ENCODE measurements around the gene C19orf12. TPM values are rescaled to one million over a fixed set of nuclear protein-coding genes. Genes with fewer than 3 reads are reported as not detected.
A peak's percentile ranks its signal among the peaks of the same experiment; 100 is the strongest.
"Not testable (repeated sequence)": the region's sequence is repeated elsewhere in the genome, so short reads cannot be mapped to it uniquely, and the experiment has no call there.

C19orf12 gene
- total and polyA plus RNA-seq, 4 donors = 24.2 to 42.9 (median 36.3) TPM

DNA sequence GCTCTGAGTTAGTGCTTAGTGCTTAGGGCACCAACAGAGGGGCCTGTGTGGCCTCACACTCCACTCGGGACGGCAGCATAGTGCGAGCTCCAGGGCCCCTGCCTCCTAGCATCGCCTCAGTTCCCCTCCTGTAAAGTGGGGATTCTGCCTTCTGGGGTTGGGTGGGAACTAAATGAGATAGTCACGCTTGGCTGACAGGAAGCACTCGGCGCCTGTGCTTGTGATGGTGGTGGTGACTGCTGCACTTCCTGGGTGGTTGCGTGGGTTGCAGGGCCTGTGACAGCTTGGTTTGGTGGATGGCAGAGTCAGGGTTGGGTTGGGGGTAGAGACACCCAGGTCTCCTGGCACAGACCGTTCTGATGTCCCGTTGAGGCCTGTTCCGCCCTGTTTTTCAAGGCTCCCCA lies 42.1 kb downstream of the C19orf12 start:
- no peak for DNase-seq (ENCODE audit: low read depth in 4 of 6, low spot score in 6 of 6)
- Histone ChIP-seq H3K9me3 (ENCODE audit: control insufficient read depth, insufficient read depth, low read length) (no peaks in the 10 kb centered on the region), H3K4me1 (ENCODE audit: control insufficient read depth, insufficient read depth, low read length) (peaks cover 30% of the 10 kb centered on the region), H3K27ac (ENCODE audit: low read depth, low read length) (no peak overlapping the region), H3K4me3 (ENCODE audit: low read depth, low read length) (no peak overlapping the region), H3K27me3 (ENCODE audit: control insufficient read depth, insufficient read depth, low read length) (peaks cover 1% of the 10 kb centered on the region), H3K36me3 (ENCODE audit: control insufficient read depth, insufficient read depth, low read length) (peaks cover 38% of the 10 kb centered on the region)
- 89% methylated on average over 8 of the region's 11 CpGs for WGBS (ENCODE audit: insufficient coverage)

GRCh38 chr19:29672319-29672932 lies 42.6 kb downstream of the C19orf12 start:
- no peak for DNase-seq (ENCODE audit: low read depth in 4 of 6, low spot score in 6 of 6)
- Histone ChIP-seq H3K4me1 (ENCODE audit: control insufficient read depth, insufficient read depth, low read length) (peaks cover 35% of the 10 kb centered on the region), H3K27ac (ENCODE audit: low read depth, low read length) (no peak overlapping the region), H3K36me3 (ENCODE audit: control insufficient read depth, insufficient read depth, low read length) (peaks cover 36% of the 10 kb centered on the region), H3K27me3 (ENCODE audit: control insufficient read depth, insufficient read depth, low read length) (peaks cover 2% of the 10 kb centered on the region), H3K9me3 (ENCODE audit: control insufficient read depth, insufficient read depth, low read length) (no peaks in the 10 kb centered on the region), H3K4me3 (ENCODE audit: low read depth, low read length) (no peak overlapping the region)
- WGBS (ENCODE audit: insufficient coverage) = 85% methylated on average over 8 of the region's 8 CpGs

DNA sequence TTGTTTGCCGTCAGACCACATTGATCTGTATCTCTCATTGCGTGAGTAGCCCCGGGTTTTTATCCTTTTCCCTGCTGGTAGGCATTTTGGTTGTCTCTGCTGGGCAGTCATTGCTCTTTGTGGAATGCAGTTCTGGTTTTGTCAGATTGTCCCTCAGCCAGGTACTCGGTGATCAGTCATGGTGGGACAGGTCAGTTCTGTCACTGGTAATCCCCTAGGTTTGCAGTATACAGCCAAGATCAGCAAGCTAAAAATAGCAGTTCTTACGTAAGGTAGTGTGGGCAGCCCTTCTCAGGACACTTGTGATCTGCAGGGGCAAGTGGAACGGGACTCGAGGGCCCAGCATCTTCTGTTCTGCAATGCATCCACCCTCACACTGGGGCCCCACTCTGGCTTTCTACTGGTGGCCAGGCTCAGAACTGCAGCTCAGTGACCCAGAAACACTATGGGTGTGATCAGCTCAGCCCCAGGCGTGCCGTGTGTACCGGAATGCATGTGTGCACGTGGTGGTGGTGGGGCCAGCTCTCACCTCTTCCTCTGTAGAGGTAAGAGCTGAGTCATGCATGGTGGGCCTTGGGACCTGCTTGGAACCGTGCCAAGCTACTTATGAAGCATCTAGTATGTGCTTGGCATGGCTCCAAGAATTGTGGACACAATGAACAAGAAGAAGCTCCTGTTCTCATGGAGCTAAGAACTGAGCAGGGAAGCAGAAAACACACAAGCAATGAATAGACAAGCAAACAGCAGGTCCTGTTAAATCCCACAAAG lies 43.5 kb downstream of the C19orf12 start:
- Histone ChIP-seq H3K27me3 (ENCODE audit: control insufficient read depth, insufficient read depth, low read length) (peaks cover 7% of the 10 kb centered on the region), H3K9me3 (ENCODE audit: control insufficient read depth, insufficient read depth, low read length) (no peaks in the 10 kb centered on the region), H3K4me3 (ENCODE audit: low read depth, low read length) (no peak overlapping the region), H3K27ac (ENCODE audit: low read depth, low read length) (no peak overlapping the region), H3K36me3 (ENCODE audit: control insufficient read depth, insufficient read depth, low read length) (peaks cover 27% of the 10 kb centered on the region), H3K4me1 (ENCODE audit: control insufficient read depth, insufficient read depth, low read length) (peaks cover 42% of the 10 kb centered on the region)
- 70% methylated on average over 9 of the region's 12 CpGs for WGBS (ENCODE audit: insufficient coverage)
- peak in 2 of 6 donors; percentile 41 to 44 for DNase-seq (ENCODE audit: low read depth in 4 of 6, low spot score in 6 of 6)

GRCh38 chr19:29671026-29671392 lies 44.1 kb downstream of the C19orf12 start:
- H3K27ac ChIP-seq (ENCODE audit: low read depth, low read length); H3K4me3 ChIP-seq (ENCODE audit: low read depth, low read length); H3K9me3 ChIP-seq (ENCODE audit: control insufficient read depth, insufficient read depth, low read length); DNase-seq (ENCODE audit: low read depth in 4 of 6, low spot score in 6 of 6): not testable (repeated sequence)
- Histone ChIP-seq H3K4me1 (ENCODE audit: control insufficient read depth, insufficient read depth, low read length) (peaks cover 43% of the 10 kb centered on the region), H3K27me3 (ENCODE audit: control insufficient read depth, insufficient read depth, low read length) (peaks cover 12% of the 10 kb centered on the region), H3K36me3 (ENCODE audit: control insufficient read depth, insufficient read depth, low read length) (peaks cover 26% of the 10 kb centered on the region)
- 100% methylated on average over 2 of the region's 6 CpGs for WGBS (ENCODE audit: insufficient coverage)

DNA sequence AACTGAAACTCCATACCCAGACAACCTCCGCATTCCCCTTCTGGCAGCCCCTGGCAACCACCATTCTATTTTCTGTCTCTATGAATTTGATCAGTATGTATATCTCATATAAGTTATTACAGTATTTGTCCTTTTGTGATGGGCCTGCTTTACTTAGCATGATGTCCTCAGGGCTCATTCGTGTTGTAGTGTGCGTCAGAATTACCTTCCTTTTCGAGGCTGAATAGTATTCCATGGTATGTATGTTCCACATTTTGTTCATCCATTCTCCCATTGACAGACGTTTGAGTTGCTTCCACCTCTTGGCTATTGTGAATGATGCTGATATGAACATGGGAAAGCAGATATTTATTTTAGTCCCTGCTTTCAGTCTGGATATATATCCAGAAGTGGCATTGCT lies 44.8 kb downstream of the C19orf12 start:
- no peak for DNase-seq (ENCODE audit: low read depth in 4 of 6, low spot score in 6 of 6)
- no CpG with 5 or more reads among the region's 5 CpGs for WGBS (ENCODE audit: insufficient coverage)
- H3K36me3 ChIP-seq (ENCODE audit: control insufficient read depth, insufficient read depth, low read length) = peaks cover 19% of the 10 kb centered on the region
- peaks cover 18% of the 10 kb centered on the region for H3K27me3 ChIP-seq (ENCODE audit: control insufficient read depth, insufficient read depth, low read length)
- no peaks in the 10 kb centered on the region for H3K9me3 ChIP-seq (ENCODE audit: control insufficient read depth, insufficient read depth, low read length)
- no peak overlapping the region for H3K27ac ChIP-seq (ENCODE audit: low read depth, low read length)
- H3K4me1 ChIP-seq (ENCODE audit: control insufficient read depth, insufficient read depth, low read length) = peaks cover 43% of the 10 kb centered on the region
- no peak overlapping the region for H3K4me3 ChIP-seq (ENCODE audit: low read depth, low read length)

GRCh38 chr19:29668746-29669609 lies 46.1 kb downstream of the C19orf12 start:
- H3K36me3 ChIP-seq (ENCODE audit: control insufficient read depth, insufficient read depth, low read length) = peaks cover 7% of the 10 kb centered on the region
- peaks cover 18% of the 10 kb centered on the region for H3K27me3 ChIP-seq (ENCODE audit: control insufficient read depth, insufficient read depth, low read length)
- H3K27ac ChIP-seq (ENCODE audit: low read depth, low read length) = no peak overlapping the region
- H3K4me1 ChIP-seq (ENCODE audit: control insufficient read depth, insufficient read depth, low read length) = peaks cover 50% of the 10 kb centered on the region
- H3K9me3 ChIP-seq (ENCODE audit: control insufficient read depth, insufficient read depth, low read length) = no peaks in the 10 kb centered on the region
- no peak overlapping the region for H3K4me3 ChIP-seq (ENCODE audit: low read depth, low read length)
- DNase-seq (ENCODE audit: low read depth in 4 of 6, low spot score in 6 of 6) = no peak
- 83% methylated on average over 11 of the region's 13 CpGs for WGBS (ENCODE audit: insufficient coverage)

DNA sequence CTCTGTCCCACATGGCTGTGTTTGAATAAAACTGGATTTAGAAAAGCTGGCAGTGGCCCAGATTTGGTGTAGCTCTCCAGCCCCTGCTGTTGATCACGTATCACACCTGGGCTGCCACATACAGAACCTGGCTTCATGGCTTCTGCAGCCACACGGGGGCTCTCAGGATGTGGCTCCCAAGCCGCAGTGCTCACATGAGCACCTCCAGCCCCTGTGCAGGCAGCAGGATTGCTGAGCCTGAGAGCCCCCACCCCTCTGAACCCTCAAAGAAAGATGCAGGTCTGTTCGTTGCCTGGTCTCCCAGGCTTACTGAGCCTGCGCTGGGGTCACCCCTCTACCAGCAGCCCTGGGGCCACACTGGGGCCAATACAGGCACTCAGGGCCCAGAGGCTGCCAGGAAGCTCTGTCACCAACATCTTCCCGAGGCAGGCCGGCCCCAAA lies 47.1 kb downstream of the C19orf12 start:
- H3K27ac ChIP-seq (ENCODE audit: low read depth, low read length) = no peak overlapping the region
- no peaks in the 10 kb centered on the region for H3K9me3 ChIP-seq (ENCODE audit: control insufficient read depth, insufficient read depth, low read length)
- peaks cover 2% of the 10 kb centered on the region for H3K36me3 ChIP-seq (ENCODE audit: control insufficient read depth, insufficient read depth, low read length)
- peaks cover 18% of the 10 kb centered on the region for H3K27me3 ChIP-seq (ENCODE audit: control insufficient read depth, insufficient read depth, low read length)
- 84% methylated on average over 7 of the region's 7 CpGs for WGBS (ENCODE audit: insufficient coverage)
- no peak overlapping the region for H3K4me3 ChIP-seq (ENCODE audit: low read depth, low read length)
- DNase-seq (ENCODE audit: low read depth in 4 of 6, low spot score in 6 of 6) = no peak
- H3K4me1 ChIP-seq (ENCODE audit: control insufficient read depth, insufficient read depth, low read length) = peaks cover 51% of the 10 kb centered on the region

GRCh38 chr19:29667387-29667783 lies 47.7 kb downstream of the C19orf12 start:
- no peaks in the 10 kb centered on the region for H3K9me3 ChIP-seq (ENCODE audit: control insufficient read depth, insufficient read depth, low read length)
- 75% methylated on average over 9 of the region's 11 CpGs for WGBS (ENCODE audit: insufficient coverage)
- peaks cover 55% of the 10 kb centered on the region for H3K4me1 ChIP-seq (ENCODE audit: control insufficient read depth, insufficient read depth, low read length)
- H3K36me3 ChIP-seq (ENCODE audit: control insufficient read depth, insufficient read depth, low read length) = peaks cover 2% of the 10 kb centered on the region
- no peak for DNase-seq (ENCODE audit: low read depth in 4 of 6, low spot score in 6 of 6)
- peak overlapping the region; percentile 64 for H3K27ac ChIP-seq (ENCODE audit: low read depth, low read length)
- H3K4me3 ChIP-seq (ENCODE audit: low read depth, low read length) = peak overlapping the region; percentile 4
- H3K27me3 ChIP-seq (ENCODE audit: control insufficient read depth, insufficient read depth, low read length) = peaks cover 18% of the 10 kb centered on the region

DNA sequence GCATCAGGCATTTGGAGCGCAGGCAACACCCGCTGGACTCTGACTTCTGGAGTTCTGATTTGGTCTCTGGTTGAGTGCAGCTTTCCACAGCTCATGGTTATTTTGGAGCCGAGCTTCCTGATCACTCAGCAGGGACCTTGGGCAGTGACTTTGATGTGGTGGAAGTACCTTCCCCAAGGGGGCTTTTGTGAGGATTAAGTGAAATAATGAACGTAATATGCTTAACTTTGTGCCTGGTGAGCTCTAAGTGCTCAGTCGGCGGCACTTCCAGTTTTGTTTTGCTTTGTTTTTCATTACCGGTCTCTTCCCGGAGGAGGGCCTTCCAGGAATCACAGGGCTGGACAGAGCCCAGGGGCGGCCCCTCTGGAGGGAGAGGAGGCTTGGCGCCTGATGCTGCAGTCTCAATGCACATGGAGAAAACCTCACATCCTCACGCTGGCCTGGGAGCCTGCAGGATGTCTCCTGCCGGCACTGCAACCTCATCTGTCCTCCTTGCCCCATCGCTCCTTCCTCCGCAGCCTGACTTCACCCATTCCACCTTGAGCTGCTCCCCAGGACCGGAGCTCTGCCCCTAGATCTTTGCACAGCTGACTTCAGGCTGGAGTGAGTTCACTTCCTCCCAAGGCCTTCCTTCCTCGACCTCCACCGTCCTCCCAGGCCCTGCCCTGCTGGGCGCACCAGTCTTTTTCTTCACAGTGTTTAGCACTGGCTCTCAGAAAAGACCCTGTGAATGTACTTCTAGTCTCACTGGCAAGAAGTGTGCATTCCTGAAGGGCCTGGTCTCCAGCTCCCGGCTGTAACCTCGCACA lies 48.3 kb downstream of the C19orf12 start:
- peak overlapping the region; percentile 56 for H3K4me3 ChIP-seq (ENCODE audit: low read depth, low read length)
- peak overlapping the region; percentile 80 for H3K27ac ChIP-seq (ENCODE audit: low read depth, low read length)
- peak in 1 of 6 donors; percentile 80 for DNase-seq (ENCODE audit: low read depth in 4 of 6, low spot score in 6 of 6)
- H3K36me3 ChIP-seq (ENCODE audit: control insufficient read depth, insufficient read depth, low read length) = peaks cover 2% of the 10 kb centered on the region
- WGBS (ENCODE audit: insufficient coverage) = 35% methylated on average over 17 of the region's 20 CpGs
- peaks cover 18% of the 10 kb centered on the region for H3K27me3 ChIP-seq (ENCODE audit: control insufficient read depth, insufficient read depth, low read length)
- H3K4me1 ChIP-seq (ENCODE audit: control insufficient read depth, insufficient read depth, low read length) = peaks cover 56% of the 10 kb centered on the region
- H3K9me3 ChIP-seq (ENCODE audit: control insufficient read depth, insufficient read depth, low read length) = no peaks in the 10 kb centered on the region

All from spinal cord (tissue), 10 donors.